ES-I3 (cell line): ENCODE measurements around the gene NOC2L.

Experiments used
- H3K36me3 ChIP-seq: 2 replicates; pipeline ENCODE4 v1.6.1; 2013; ENCODE audit warnings: mild to moderate bottlenecking, low read length, control low read depth, moderate library complexity; ENCODE audit not compliant: insufficient read depth
- H3K4me1 ChIP-seq: 2 replicates; pipeline ENCODE4 v1.6.1; 2013; ENCODE audit warnings: mild to moderate bottlenecking, control low read depth, low read length; ENCODE audit not compliant: insufficient read depth
- H3K9ac ChIP-seq: 2 replicates; pipeline ENCODE4 v1.6.1; 2013; ENCODE audit warnings: low read depth, mild to moderate bottlenecking, low read length, moderate library complexity
- H3K9me3 ChIP-seq: 2 replicates; pipeline ENCODE4 v1.6.1; 2013; ENCODE audit warnings: mild to moderate bottlenecking, low read length, moderate library complexity; ENCODE audit not compliant: control insufficient read depth, insufficient read depth

The NOC2L gene

DNA sequence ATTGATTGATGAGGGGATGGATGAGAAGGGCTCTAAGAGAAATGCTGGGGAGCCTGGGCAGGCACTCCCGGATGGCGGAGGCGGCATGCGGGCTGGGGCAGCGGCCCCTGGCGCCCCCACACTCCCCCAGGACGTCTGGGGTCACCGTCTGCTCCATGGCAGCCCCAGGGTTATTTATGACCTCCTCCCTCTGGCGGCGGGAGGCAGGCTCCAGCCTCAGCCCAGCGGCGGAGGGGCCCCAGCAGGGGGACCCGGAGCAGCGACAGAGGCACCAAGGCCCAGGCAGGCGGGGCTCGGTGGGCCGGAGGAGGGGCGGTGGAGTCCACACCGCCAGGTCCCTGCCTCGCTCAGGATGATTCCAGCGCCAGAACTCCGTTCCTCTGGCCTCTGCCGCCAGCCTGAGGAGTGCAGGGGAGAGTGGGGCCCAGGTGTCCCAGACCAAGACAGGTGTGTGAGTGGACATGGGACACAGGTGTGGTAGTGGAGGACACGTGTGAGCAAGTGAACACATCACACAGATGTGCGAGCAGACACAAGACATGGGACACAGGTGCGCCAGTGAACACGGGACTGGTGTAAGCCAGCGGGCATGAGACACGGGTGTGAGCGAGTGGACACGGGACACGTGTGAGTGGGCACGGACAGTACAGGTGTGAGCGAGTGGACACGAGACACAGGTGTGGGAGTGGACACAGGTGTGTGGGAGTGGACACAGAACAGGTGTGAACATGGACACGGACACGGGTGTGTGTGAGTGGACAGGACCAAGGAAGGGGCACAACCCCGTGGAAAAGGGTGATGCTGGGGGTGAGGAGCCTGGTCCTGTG lies 37.8 kb downstream of the NOC2L start:
- Histone ChIP-seq H3K9ac (no peak overlapping the region), H3K4me1 (peaks cover 10% of the 10 kb centered on the region; the same call in 1 of the 2 replicates)

DNA sequence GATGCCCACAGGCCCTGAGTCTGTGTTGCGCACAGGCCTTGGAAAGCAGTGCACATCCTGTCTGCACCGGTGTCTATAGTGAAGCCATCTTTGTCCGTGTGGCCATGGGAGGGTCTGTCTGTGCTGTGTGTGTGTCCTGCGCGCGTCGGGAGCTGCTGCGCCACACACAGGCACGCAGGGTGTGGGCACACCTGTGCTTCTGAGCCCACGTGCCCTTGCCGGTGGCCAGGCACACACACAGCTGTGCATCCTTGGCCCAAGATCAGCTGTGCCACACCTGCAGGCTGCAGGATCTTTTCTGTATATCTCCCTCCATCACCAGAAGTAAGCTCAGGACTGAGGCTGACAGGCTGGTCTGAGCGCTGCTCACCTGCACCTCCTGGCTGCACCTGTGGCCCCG lies 38.5 kb downstream of the NOC2L start:
- Histone ChIP-seq H3K9ac (no peak overlapping the region), H3K36me3 (no peaks in the 10 kb centered on the region; the same call in 1 of the 2 replicates), H3K4me1 (peaks cover 10% of the 10 kb centered on the region; the same call in 1 of the 2 replicates), H3K9me3 (no peaks in the 10 kb centered on the region)

More for the DNA sequence above, 37.8 kb downstream of the NOC2L start:
- Histone ChIP-seq H3K9me3 (no peaks in the 10 kb centered on the region), H3K36me3 (no peaks in the 10 kb centered on the region; the same call in 1 of the 2 replicates)

DNA sequence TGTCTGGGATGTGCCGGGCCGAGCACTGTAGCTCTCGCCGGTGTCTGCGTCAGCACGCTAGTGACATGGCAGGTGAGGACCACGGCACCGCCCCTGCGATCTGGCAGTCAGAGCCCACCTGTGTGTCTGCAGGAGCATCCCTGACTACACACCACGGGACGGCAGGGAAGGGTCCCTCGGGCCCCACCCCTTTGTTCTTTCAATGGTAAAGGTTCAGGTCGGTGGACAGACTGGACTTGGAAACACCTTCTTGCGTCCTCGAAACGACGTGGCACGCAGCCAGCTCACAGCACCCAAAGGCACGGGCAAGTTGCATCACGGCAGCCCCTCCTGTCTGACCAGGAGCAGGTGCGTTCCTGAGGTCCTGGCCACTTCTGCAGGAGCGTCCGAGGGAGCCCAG lies 39.0 kb downstream of the NOC2L start:
- peaks cover 10% of the 10 kb centered on the region; the same call in 1 of the 2 replicates for H3K4me1 ChIP-seq

DNA sequence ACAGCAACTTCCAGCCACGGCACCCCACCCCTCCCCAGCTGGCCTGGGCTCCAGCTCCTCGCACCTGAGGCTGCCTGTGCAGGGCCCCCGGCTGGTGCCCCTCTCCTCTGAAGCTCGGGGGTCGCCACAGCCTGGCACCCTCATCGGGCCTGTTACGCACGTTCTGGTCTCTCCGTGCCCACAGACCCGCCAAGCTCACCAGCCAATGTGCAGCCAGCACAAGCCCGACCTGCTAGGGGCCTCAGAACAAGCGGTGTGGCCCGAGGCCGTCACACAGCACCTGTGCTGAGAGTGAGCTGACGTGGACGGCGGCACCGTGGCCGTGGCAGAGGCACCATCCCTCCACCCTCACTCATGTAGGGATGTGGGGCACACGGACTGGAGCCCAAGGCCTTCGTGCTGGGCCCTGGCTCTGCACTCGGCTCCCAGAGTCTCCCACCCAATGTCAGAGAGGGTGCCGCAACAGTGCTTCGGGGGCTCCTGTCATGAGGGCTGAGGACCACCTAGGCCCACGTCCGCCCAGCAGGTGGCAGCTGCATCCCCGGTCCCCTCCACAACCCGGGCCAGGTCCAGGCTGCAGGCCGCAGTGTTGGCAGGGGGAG lies 39.7 kb downstream of the NOC2L start:
- Histone ChIP-seq H3K4me1 (peaks cover 10% of the 10 kb centered on the region; the same call in 1 of the 2 replicates), H3K9me3 (no peaks in the 10 kb centered on the region), H3K36me3 (no peaks in the 10 kb centered on the region; the same call in 1 of the 2 replicates), H3K9ac (no peak overlapping the region)

More for the DNA sequence above, 39.0 kb downstream of the NOC2L start:
- no peaks in the 10 kb centered on the region for H3K9me3 ChIP-seq
- no peaks in the 10 kb centered on the region; the same call in 1 of the 2 replicates for H3K36me3 ChIP-seq
- no peak overlapping the region for H3K9ac ChIP-seq

DNA sequence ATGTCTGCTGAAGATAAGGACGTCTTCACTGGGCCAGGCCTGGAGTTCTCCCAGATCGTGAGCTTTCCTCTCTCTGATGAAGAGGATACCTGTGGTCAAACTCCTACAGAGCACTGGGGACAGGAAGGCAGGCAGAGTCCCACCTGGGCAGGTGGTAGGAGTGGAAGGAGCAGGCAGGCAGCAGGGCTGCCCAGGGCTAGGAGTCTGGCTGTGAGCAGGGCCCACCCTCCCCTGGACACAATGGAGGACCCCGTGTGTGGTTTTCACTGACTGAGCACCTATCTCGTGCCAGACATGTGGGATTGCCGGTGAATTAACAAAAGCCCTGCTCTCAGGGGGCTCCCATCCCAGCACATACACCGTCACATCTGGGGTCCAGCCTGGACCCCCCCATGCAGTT lies 40.2 kb downstream of the NOC2L start:
- H3K36me3 ChIP-seq: no peaks in the 10 kb centered on the region; the same call in 1 of the 2 replicates
- no peak overlapping the region for H3K9ac ChIP-seq
- H3K4me1 ChIP-seq: peaks cover 10% of the 10 kb centered on the region; the same call in 1 of the 2 replicates
- no peaks in the 10 kb centered on the region for H3K9me3 ChIP-seq

DNA sequence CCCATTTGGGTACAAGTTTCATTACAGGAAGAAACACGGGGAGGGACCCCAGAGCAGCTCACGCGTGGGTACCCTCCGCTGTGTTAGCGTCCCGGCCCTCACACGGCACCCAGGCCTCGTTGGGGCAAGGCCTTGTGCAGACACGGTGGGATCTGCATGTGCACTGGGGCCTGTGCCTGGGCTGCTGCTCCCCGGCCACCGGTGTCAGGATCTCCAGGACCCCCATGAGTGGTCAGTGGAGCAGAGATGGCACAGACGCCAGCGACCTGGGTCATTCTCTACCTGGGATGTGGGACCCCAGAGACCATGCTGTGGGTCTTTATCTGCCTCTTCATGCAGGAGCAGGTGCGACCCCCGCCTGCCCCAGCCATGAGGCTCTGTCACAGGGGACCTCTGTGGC lies 40.7 kb downstream of the NOC2L start:
- Histone ChIP-seq H3K4me1 (peaks cover 10% of the 10 kb centered on the region; the same call in 1 of the 2 replicates), H3K9me3 (no peaks in the 10 kb centered on the region), H3K9ac (no peak overlapping the region), H3K36me3 (no peaks in the 10 kb centered on the region; the same call in 1 of the 2 replicates)

DNA sequence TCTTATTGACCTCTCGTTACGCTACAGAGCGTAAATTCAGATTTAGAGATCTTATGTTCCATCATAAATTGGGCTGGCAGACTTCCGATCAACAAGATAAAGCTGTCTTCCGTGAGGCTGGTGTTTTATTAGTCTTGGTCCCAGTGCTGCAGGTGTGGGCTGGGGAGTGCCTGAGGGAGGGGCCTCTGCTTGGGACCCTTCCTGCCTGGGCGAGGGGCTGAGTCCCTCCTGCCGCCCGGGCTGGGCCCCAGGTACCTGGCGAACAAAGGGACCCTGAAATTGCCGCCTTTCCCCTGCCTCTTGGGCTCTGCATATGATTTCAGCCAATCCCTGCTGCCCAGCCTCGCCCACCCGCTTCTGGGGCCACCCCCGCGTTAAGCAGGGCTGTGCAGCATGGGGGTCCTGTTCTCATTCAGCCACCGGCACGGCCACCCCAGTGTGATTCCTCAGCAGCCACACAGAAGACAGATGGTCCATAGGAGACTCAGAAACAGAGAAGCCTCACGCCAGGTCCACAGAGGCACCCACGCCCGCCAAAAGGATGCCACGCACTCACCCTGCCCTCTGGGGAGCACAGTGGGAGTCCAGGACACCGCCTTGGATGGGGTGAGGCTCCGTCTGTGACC lies 41.5 kb downstream of the NOC2L start:
- peaks cover 10% of the 10 kb centered on the region; the same call in 1 of the 2 replicates for H3K4me1 ChIP-seq
- no peaks in the 10 kb centered on the region; the same call in 1 of the 2 replicates for H3K36me3 ChIP-seq
- H3K9ac ChIP-seq: no peak overlapping the region
- no peaks in the 10 kb centered on the region for H3K9me3 ChIP-seq

DNA sequence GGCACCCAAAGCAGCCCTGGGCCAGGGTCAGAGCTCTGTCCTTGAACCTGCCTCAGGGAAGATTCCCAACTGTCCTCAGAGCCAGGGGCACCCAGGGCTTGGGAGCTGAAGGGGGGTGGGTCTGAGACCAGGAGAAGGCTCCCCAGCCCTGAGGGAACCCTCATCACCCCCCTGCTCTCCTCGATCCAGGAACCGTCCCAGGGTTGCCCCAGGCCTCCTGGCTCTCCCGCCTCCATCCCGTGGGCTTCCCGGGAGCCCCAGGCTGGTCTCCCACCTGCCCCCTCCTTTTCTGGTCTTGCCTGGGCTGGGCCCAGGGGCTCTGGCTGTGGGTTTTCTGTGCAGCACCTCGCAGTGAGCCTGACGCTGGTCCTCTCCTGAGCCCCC lies 42.0 kb downstream of the NOC2L start:
- Histone ChIP-seq H3K9ac (no peak overlapping the region), H3K9me3 (no peaks in the 10 kb centered on the region), H3K4me1 (peaks cover 10% of the 10 kb centered on the region; the same call in 1 of the 2 replicates), H3K36me3 (no peaks in the 10 kb centered on the region; the same call in 1 of the 2 replicates)

DNA sequence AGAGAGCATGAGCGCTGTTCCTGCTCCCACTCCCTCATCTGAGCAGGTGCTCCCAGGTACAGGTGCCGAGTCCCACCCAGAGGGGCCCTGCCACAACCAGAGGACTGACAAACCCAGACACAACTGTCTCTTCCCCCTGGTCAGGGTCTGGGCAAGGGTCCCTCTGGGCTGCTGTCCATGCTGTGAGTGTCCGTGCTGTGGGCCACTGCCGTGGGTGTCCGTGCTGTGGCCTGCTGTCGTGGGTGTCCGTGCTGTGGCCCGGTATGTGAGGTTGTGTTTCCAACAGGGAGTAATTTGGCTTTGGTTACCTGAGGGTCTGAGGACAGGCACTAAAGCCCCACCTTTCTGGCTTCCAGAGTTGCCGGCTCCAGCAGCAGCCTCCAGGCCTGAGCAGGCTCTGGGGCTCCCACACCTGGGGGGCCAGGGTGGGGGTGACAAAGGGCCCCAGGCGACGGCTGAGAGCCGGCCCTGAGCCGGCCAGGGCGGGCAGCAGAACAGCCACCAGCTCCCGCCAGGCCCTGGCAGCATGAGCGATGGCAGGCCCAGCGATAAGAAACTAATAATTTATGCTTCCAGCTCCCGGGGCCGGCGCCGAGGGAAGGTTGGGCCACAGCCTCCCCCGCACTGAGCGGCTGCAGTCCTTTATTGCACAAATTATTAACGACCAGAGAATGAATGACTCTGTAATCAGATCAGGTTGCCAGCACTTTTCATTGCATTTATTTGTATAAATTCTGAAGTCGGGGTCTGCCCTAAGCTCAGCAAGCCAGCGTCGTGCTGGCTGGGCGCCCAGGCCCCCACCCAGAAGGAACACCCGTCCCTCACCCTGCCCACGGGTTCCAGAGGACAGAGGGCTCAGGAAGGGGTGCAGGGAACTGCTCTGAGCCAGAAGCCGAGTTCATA lies 42.6 kb downstream of the NOC2L start:
- H3K9ac ChIP-seq: no peak overlapping the region

DNA sequence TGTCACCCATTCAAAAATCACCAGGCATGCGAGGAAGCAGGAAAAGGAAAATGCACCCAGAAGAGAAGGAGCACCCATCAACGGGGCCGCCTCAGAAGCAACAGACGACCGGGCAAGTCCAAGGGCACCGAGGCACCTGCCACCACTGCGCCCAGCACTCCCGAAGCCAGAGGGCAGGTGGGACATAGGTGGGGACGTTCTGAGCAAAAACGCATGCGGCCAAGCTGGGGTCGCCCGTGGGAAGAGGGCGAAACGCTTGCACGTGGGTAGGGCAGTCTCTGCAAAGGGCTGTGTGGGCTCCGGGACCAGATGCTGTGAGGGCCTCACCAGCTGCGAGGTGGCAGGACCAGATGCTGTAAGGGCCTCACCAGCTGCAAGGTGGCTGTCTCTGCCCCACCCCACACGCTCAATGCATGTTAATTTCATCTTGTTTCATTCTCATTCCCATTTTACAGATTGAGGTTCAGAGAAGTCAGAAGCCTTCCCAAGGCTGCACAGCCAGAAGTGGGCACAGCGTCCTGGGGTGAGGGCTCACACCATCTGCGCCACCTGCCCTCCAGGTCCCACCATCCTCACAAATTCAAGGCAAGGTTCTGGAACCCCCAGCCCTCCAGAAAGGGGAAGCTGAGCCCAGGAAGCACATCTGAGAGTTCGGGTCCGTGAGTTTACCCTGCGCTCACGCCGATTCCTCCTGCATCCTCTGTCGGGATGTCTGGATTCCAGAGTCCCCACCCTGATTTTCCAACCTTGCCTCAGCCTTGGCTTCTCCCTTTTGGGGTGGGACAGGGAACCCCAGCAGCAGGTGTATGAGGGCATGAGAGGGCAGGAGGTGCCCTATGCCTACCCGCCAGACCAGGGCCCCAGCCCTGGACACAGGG lies 43.5 kb downstream of the NOC2L start:
- H3K9ac ChIP-seq: no peak overlapping the region
- no peaks in the 10 kb centered on the region; the same call in 1 of the 2 replicates for H3K36me3 ChIP-seq
- no peaks in the 10 kb centered on the region for H3K9me3 ChIP-seq
- peaks cover 3% of the 10 kb centered on the region; the same call in 1 of the 2 replicates for H3K4me1 ChIP-seq

More for the DNA sequence above, 42.6 kb downstream of the NOC2L start:
- peaks cover 9% of the 10 kb centered on the region; the same call in 1 of the 2 replicates for H3K4me1 ChIP-seq
- no peaks in the 10 kb centered on the region; the same call in 1 of the 2 replicates for H3K36me3 ChIP-seq
- H3K9me3 ChIP-seq: no peaks in the 10 kb centered on the region

DNA sequence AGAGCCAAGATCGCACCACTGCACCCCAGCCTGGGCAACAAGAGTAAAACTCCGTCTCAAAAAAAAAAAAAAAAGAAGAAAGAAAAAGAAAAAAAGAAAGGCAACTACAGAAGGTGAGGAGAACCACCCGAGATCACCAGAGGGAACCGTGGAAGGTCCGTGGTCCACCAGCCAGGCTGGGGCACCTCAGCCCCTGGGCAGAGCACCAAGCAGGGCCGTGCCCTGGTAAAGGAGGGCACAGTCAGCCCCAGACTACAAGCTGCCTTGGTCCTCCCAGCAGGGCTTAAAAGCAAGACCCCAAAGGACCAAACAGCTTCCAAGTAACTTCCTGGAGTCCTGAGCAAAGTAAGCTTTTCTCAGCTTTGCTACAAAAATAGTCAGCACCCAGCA lies 44.2 kb downstream of the NOC2L start:
- no peaks in the 10 kb centered on the region for H3K4me1 ChIP-seq
- H3K9ac ChIP-seq: no peak overlapping the region
- no peaks in the 10 kb centered on the region; the same call in 1 of the 2 replicates for H3K36me3 ChIP-seq
- no peaks in the 10 kb centered on the region for H3K9me3 ChIP-seq

DNA sequence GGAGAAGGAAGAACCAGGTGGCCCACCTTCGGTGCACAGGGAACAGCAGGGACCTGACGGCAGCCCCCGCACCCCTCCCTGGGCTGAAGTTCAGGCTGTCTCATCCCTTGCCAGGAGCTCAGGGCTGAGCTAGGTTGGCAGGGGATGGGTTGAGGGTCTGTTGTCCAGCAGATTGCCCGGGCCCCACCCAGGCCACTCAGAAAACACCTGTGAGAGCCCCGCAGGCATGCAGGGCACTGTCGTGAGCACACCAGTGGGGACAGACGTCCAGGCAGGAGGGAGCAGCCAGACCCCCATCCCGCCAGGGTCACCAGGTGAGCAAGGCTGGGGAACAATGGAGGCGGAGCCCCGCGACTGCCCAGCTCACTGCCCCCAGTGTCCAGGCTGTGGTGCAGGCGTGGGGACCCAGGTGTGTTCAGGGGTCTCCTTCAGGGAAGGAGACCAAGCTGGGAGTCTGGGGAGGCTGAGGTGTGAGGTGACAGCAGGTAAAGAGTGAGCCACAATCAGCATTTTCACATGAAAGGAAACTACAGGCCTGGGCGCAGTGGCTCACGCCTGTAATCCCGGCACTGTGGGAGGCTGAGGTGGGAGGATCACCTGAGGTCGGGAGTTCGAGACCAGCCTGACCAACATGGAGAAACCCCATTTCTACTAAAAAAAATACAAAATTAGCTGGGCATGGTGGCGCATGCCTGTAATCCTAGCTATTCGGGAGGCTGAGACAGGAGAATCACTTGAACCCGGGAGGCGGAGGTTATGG lies 44.7 kb downstream of the NOC2L start:
- Histone ChIP-seq H3K9me3 (no peaks in the 10 kb centered on the region), H3K36me3 (no peaks in the 10 kb centered on the region), H3K4me1 (no peaks in the 10 kb centered on the region), H3K9ac (no peak overlapping the region)
